ENCODE results near the gene YIPF2.

Gene YIPF2

GRCh38 chr19:10911579-10912363 lies 16.7 kb downstream of the YIPF2 start:
- intact Hi-C loops (cut with micrococcal nuclease): no loop called here
- peaks cover 19% of the 10 kb centered on the region for H3K4me1 Mint-ChIP-seq (ENCODE audit: low read depth)
- H3K4me3 Mint-ChIP-seq: no peak overlapping the region
- H3K27ac Mint-ChIP-seq: no peak overlapping the region
- H3K9me3 Mint-ChIP-seq: no peaks in the 10 kb centered on the region
- H3K27me3 Mint-ChIP-seq: no peaks in the 10 kb centered on the region
- peaks cover 93% of the 10 kb centered on the region for H3K36me3 Mint-ChIP-seq (ENCODE audit: low read depth)

- Mint-ChIP-seq H3K36me3 (ENCODE audit: low read depth) (peaks cover 81% of the 10 kb centered on the region), H3K4me3 (no peak overlapping the region), H3K9me3 (no peaks in the 10 kb centered on the region), H3K4me1 (ENCODE audit: low read depth) (peaks cover 19% of the 10 kb centered on the region), H3K27ac (peak overlapping the region; percentile 79), H3K27me3 (no peaks in the 10 kb centered on the region)
- intact Hi-C loops (cut with micrococcal nuclease): loop anchor here (5.0 kb wide), 1 partner anchor 36 kb away; the partner anchor contains the start of gene CARM1
Observed at GRCh38 chr19:10908380-10908960, 20.0 kb downstream of the YIPF2 start.

GRCh38 chr19:10907925-10908324 lies 20.5 kb downstream of the YIPF2 start:
- Mint-ChIP-seq H3K36me3 (ENCODE audit: low read depth) (peaks cover 81% of the 10 kb centered on the region), H3K4me1 (ENCODE audit: low read depth) (peaks cover 19% of the 10 kb centered on the region), H3K27ac (peak overlapping the region; percentile 79), H3K4me3 (peak overlapping the region; percentile 4), H3K27me3 (no peaks in the 10 kb centered on the region), H3K9me3 (no peaks in the 10 kb centered on the region)
- intact Hi-C loops (cut with micrococcal nuclease): loop anchor here (5.0 kb wide), 1 partner anchor 36 kb away; the partner anchor contains the start of gene CARM1

- Mint-ChIP-seq H3K36me3 (ENCODE audit: low read depth) (peaks cover 27% of the 10 kb centered on the region), H3K4me1 (ENCODE audit: low read depth) (peaks cover 43% of the 10 kb centered on the region), H3K4me3 (no peak overlapping the region), H3K27me3 (no peaks in the 10 kb centered on the region), H3K27ac (no peak overlapping the region), H3K9me3 (no peaks in the 10 kb centered on the region)
- intact Hi-C loops (cut with micrococcal nuclease): no loop called here
Observed at GRCh38 chr19:10899151-10899653, 29.2 kb downstream of the YIPF2 start.

- intact Hi-C loops (cut with micrococcal nuclease): no loop called here
Observed at GRCh38 chr19:10898633-10899032, 29.8 kb downstream of the YIPF2 start.

DNA sequence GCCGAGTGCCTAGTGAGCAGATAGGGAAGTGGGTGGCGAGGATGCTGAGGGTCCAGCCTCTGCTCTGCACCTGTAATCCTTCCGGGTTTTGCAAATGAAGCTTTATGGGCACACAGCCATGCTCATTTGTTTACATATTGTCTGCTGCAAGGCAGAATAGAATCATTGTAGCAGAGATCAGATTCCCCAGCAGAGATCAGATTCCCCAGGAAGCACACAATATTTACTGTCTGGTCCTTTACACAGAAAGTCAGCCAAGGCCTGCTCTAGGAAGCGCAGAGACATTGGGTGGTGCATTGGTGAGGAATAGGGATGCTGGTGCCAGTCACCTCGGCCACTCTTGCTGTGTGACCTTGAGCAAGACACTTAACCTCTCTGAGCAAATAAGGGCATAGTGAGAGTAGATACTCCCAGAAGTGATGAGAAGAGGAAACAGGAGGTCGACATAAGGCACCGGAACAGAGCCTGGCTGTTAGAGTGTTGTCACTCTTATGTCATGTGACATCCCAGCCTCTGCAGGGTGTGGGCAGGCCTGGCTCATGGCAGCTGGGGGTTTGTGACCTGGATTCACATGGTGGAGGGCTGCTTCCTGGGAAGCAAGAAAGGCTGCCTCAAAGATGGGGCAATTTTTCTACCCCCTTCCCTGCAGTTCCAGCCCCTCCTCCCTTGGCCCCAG lies 31.4 kb downstream of the YIPF2 start:
- Mint-ChIP-seq H3K27me3 (no peaks in the 10 kb centered on the region), H3K4me1 (ENCODE audit: low read depth) (peaks cover 51% of the 10 kb centered on the region), H3K36me3 (ENCODE audit: low read depth) (peaks cover 19% of the 10 kb centered on the region), H3K4me3 (no peak overlapping the region), H3K9me3 (no peaks in the 10 kb centered on the region), H3K27ac (peak overlapping the region; percentile 18)
- intact Hi-C loops (cut with micrococcal nuclease): no loop called here

More at GRCh38 chr19:10898633-10899032, 29.8 kb downstream of the YIPF2 start:
- Mint-ChIP-seq H3K36me3 (ENCODE audit: low read depth) (peaks cover 27% of the 10 kb centered on the region), H3K27me3 (no peaks in the 10 kb centered on the region), H3K4me3 (no peak overlapping the region), H3K27ac (no peak overlapping the region), H3K4me1 (ENCODE audit: low read depth) (peaks cover 49% of the 10 kb centered on the region), H3K9me3 (no peaks in the 10 kb centered on the region)

DNA sequence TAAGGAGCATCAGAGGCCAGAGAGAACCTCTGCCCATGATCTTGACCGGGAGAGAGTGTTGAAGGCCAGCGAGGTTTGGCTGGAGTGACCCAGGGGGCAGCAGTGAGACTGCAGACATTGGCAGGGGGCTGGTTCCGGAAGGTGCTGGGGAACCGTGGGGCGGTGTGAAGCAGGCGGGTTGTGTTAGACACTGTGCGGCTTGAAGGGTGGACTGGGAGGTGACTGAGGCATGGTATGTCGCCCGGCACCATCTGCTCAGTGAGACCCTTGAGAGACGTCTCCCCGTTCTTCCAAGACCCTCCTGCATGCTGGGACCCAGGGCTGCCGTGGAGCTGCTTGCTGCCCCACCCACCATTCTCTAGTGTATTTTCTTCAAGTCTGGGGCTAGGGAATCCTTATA lies 32.5 kb downstream of the YIPF2 start:
- intact Hi-C loops (cut with micrococcal nuclease): no loop called here
- Mint-ChIP-seq H3K27ac (peak overlapping the region; percentile 18), H3K4me1 (ENCODE audit: low read depth) (peaks cover 51% of the 10 kb centered on the region), H3K9me3 (no peaks in the 10 kb centered on the region), H3K4me3 (no peak overlapping the region), H3K36me3 (ENCODE audit: low read depth) (peaks cover 19% of the 10 kb centered on the region), H3K27me3 (no peaks in the 10 kb centered on the region)

- no peak overlapping the region for H3K4me3 Mint-ChIP-seq
- H3K9me3 Mint-ChIP-seq: no peaks in the 10 kb centered on the region
- no peak overlapping the region for H3K27ac Mint-ChIP-seq
- H3K27me3 Mint-ChIP-seq: no peaks in the 10 kb centered on the region
- intact Hi-C loops (cut with micrococcal nuclease): no loop called here
- H3K36me3 Mint-ChIP-seq (ENCODE audit: low read depth): peaks cover 19% of the 10 kb centered on the region
- peaks cover 51% of the 10 kb centered on the region for H3K4me1 Mint-ChIP-seq (ENCODE audit: low read depth)
Observed at GRCh38 chr19:10895363-10895762, 33.1 kb downstream of the YIPF2 start.

DNA sequence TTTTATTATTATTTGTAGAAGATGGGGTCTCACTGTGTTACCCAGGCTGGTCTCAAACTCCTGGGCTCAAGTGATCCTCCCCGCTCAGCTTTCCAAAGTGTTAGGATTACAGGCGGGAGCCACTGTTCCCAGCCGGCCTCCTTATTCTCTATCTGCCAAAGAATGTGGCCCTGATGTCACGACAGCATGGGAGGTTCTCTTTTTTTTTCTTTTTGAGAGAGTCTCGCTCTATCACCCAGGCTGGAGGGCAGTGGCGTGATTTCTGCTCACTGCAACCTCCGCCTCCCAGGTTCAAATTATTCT lies 33.6 kb downstream of the YIPF2 start:
- no peaks in the 10 kb centered on the region for H3K9me3 Mint-ChIP-seq
- intact Hi-C loops (cut with micrococcal nuclease): no loop called here
- no peaks in the 10 kb centered on the region for H3K27me3 Mint-ChIP-seq
- no peak overlapping the region for H3K4me3 Mint-ChIP-seq
- H3K27ac Mint-ChIP-seq: no peak overlapping the region
- peaks cover 19% of the 10 kb centered on the region for H3K36me3 Mint-ChIP-seq (ENCODE audit: low read depth)
- H3K4me1 Mint-ChIP-seq (ENCODE audit: low read depth): peaks cover 51% of the 10 kb centered on the region

- Mint-ChIP-seq H3K36me3 (ENCODE audit: low read depth) (peaks cover 14% of the 10 kb centered on the region), H3K27ac (no peak overlapping the region), H3K27me3 (no peaks in the 10 kb centered on the region), H3K4me1 (ENCODE audit: low read depth) (peaks cover 44% of the 10 kb centered on the region), H3K4me3 (no peak overlapping the region), H3K9me3 (no peaks in the 10 kb centered on the region)
- intact Hi-C loops (cut with micrococcal nuclease): no loop called here
Observed at GRCh38 chr19:10892256-10892655, 36.2 kb downstream of the YIPF2 start.

DNA sequence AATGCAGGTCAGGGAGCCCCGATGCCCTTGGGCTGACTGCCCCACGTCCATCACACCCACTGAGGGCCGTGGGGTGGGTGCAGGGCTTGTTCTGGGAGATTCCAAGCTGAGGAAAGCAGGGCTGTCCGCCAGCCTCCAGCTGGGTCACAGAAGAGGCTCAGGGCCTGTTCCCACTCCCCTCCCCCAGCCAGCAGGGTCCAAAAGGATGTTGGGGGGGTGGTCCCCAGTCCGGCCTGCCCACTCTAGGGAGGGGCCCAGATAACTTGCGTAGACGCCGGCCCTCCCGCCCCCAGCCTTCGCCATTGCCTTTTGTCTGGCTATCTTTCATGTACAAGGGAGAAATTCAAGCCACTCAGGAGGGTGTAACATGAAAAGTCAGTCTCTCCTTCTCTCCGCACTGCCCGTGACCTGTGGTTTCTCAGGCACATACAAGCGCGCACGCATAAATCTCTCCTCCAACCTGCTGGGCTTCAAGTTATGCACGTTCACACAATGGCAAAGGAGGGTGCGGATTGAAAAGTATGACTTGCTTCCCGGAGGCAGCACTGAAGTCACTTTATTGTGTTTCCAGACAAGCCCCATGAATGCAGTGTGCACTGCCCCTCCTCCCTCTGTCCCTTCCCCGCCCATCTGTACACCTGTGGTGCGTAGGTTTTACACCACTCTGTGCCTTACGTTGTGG lies 36.9 kb downstream of the YIPF2 start:
- no peak overlapping the region for H3K27ac Mint-ChIP-seq
- H3K9me3 Mint-ChIP-seq: no peaks in the 10 kb centered on the region
- intact Hi-C loops (cut with micrococcal nuclease): no loop called here
- H3K27me3 Mint-ChIP-seq: no peaks in the 10 kb centered on the region
- H3K4me1 Mint-ChIP-seq (ENCODE audit: low read depth): peaks cover 43% of the 10 kb centered on the region
- H3K4me3 Mint-ChIP-seq: no peak overlapping the region
- H3K36me3 Mint-ChIP-seq (ENCODE audit: low read depth): peaks cover 20% of the 10 kb centered on the region

GRCh38 chr19:10889880-10890279 lies 38.6 kb downstream of the YIPF2 start:
- H3K36me3 Mint-ChIP-seq (ENCODE audit: low read depth): peaks cover 32% of the 10 kb centered on the region
- no peaks in the 10 kb centered on the region for H3K27me3 Mint-ChIP-seq
- H3K9me3 Mint-ChIP-seq: no peaks in the 10 kb centered on the region
- H3K4me1 Mint-ChIP-seq (ENCODE audit: low read depth): peaks cover 37% of the 10 kb centered on the region
- no peak overlapping the region for H3K4me3 Mint-ChIP-seq
- H3K27ac Mint-ChIP-seq: no peak overlapping the region
- intact Hi-C loops (cut with micrococcal nuclease): no loop called here

GRCh38 chr19:10888421-10888866 lies 40.0 kb downstream of the YIPF2 start:
- intact Hi-C loops (cut with micrococcal nuclease): no loop called here
- Mint-ChIP-seq H3K36me3 (ENCODE audit: low read depth) (peaks cover 19% of the 10 kb centered on the region), H3K4me3 (no peak overlapping the region), H3K4me1 (ENCODE audit: low read depth) (peaks cover 32% of the 10 kb centered on the region), H3K27ac (no peak overlapping the region), H3K27me3 (no peaks in the 10 kb centered on the region), H3K9me3 (no peaks in the 10 kb centered on the region)
